GOT3 (cell line): Measurements from ENCODE around the gene SUSD5.
"Not testable (repeated sequence)": the region's sequence is repeated elsewhere in the genome, so short reads cannot be mapped to it uniquely, and the experiment has no call there.

Experiments used
- DNase-seq: peaks from one replicate; lab custom pipeline; 2025; ENCODE audit warnings: mixed read lengths; lab: John Stamatoyannopoulos, UW

Gene SUSD5

GRCh38 chr3:33152363-33153360 lies 65.9 kb downstream of the SUSD5 start:
- no peak for DNase-seq

- DNase-seq, result no peak
Measured at GRCh38 chr3:33149342-33149741, 69.3 kb downstream of the SUSD5 start.

GRCh38 chr3:33146791-33147445 lies 71.7 kb downstream of the SUSD5 start:
- no peak for DNase-seq

- no peak for DNase-seq
Measured at GRCh38 chr3:33145901-33146580, 72.6 kb downstream of the SUSD5 start.

- DNase-seq, result no peak
Measured at GRCh38 chr3:33145221-33145900, 73.2 kb downstream of the SUSD5 start.

- DNase-seq, result no peak
Measured at GRCh38 chr3:33144433-33144832, 74.2 kb downstream of the SUSD5 start.

GRCh38 chr3:33141006-33141405 lies 77.6 kb downstream of the SUSD5 start:
- no peak for DNase-seq

GRCh38 chr3:33139996-33140395 lies 78.6 kb downstream of the SUSD5 start:
- DNase-seq, result no peak

GRCh38 chr3:33139006-33139623 lies 79.5 kb downstream of the SUSD5 start:
- DNase-seq, result not testable (repeated sequence)

- no peak for DNase-seq
Measured at GRCh38 chr3:33137691-33138090, 80.9 kb downstream of the SUSD5 start.

- no peak for DNase-seq
Measured at GRCh38 chr3:33134026-33134625, 84.5 kb downstream of the SUSD5 start.

GRCh38 chr3:33132019-33132360 lies 86.6 kb downstream of the SUSD5 start:
- DNase-seq, result no peak

- DNase-seq, result no peak
Measured at GRCh38 chr3:33131331-33132018, 87.1 kb downstream of the SUSD5 start.

GRCh38 chr3:33130144-33130543 lies 88.5 kb downstream of the SUSD5 start:
- no peak for DNase-seq

- DNase-seq, result no peak
Measured at GRCh38 chr3:33128706-33129105, 89.9 kb downstream of the SUSD5 start.

- DNase-seq, result no peak
Measured at GRCh38 chr3:33125840-33126239, 92.8 kb downstream of the SUSD5 start.

- DNase-seq, result no peak
Measured at GRCh38 chr3:33124638-33125037, 94.0 kb downstream of the SUSD5 start.

- DNase-seq, result no peak
Measured at GRCh38 chr3:33122991-33123390, 95.6 kb downstream of the SUSD5 start.

- no peak for DNase-seq
Measured at GRCh38 chr3:33119891-33120290, 98.7 kb downstream of the SUSD5 start.

- DNase-seq, result no peak
Measured at GRCh38 chr3:33117461-33117860, 101.1 kb downstream of the SUSD5 start.
